Peyer's patch (tissue), 4 donors: ENCODE measurements around the gene TST. TPM values are rescaled to one million over a fixed set of nuclear protein-coding genes. Genes with fewer than 3 reads are reported as not detected.

Experiments used
- DNase-seq, 3 donors: peaks; one replicate each; pipeline ENCODE4 v3.0.0-alpha.2; 2017 to 2019
- H3K27ac ChIP-seq, 4 donors: fragments of 200-600 bp; sonication (generic); one replicate each; pipeline ENCODE4 v1.5.1; 2016 to 2019
- H3K27me3 ChIP-seq, 2 donors: fragments of 200-600 bp; sonication (generic); one replicate each; pipeline ENCODE4 v1.5.1; 2019
- H3K36me3 ChIP-seq, 3 donors: fragments of 200-600 bp; sonication (generic); one replicate each; pipeline ENCODE4 v1.5.1; 2016 to 2019
- H3K4me1 ChIP-seq, 4 donors: fragments of 200-600 bp; sonication (generic); one replicate each; pipeline ENCODE4 v1.5.1; 2016 to 2019
- H3K4me3 ChIP-seq, 4 donors: fragments of 200-600 bp; sonication (generic); 1 replicate in 3 of 4; 2 replicates in 1 of 4; pipeline ENCODE4 v1.5.1; 2016 to 2019; ENCODE audit warnings: mild to moderate bottlenecking in 1 of 4
- H3K9me3 ChIP-seq, 4 donors: fragments of 200-600 bp; sonication (generic); one replicate each; pipeline ENCODE4 v1.5.1; 2016 to 2019; ENCODE audit warnings: mild to moderate bottlenecking in 1 of 4
- POLR2A ChIP-seq, 2 donors: fragments of 450-650 bp; IDR thresholded peaks; one replicate each; pipeline ENCODE4 v1.5.1; 2017; ENCODE audit warnings: antibody characterized with exemption in 2 of 2, mild to moderate bottlenecking in 2 of 2, moderate library complexity in 2 of 2
- total RNA-seq, 4 donors: library from RNA; depleted of rRNA; stranded (reverse); fragments of >200 nt; gene quantifications; one replicate each; pipeline ENCODE4 v1.1.0, GENCODE V29; 2016
- TF ChIP-seq, protein P1 (sequence below), 6 experiments: fragments of 450-650 bp in 4 of 6; fragments of 200-600 bp in 2 of 6; sonication (generic) in 1 of 6; IDR thresholded peaks; one replicate each; pipeline ENCODE4 v1.5.1; 2017 to 2019; ENCODE audit warnings: antibody characterized with exemption in 6 of 6, mild to moderate bottlenecking in 3 of 6, moderate library complexity in 1 of 6

The TST gene
- total RNA-seq, result 100 to 1,000 TPM in 3 of 4 donors, 10 to 100 TPM in 1; 93.3 to 485 (median 249) TPM

DNA sequence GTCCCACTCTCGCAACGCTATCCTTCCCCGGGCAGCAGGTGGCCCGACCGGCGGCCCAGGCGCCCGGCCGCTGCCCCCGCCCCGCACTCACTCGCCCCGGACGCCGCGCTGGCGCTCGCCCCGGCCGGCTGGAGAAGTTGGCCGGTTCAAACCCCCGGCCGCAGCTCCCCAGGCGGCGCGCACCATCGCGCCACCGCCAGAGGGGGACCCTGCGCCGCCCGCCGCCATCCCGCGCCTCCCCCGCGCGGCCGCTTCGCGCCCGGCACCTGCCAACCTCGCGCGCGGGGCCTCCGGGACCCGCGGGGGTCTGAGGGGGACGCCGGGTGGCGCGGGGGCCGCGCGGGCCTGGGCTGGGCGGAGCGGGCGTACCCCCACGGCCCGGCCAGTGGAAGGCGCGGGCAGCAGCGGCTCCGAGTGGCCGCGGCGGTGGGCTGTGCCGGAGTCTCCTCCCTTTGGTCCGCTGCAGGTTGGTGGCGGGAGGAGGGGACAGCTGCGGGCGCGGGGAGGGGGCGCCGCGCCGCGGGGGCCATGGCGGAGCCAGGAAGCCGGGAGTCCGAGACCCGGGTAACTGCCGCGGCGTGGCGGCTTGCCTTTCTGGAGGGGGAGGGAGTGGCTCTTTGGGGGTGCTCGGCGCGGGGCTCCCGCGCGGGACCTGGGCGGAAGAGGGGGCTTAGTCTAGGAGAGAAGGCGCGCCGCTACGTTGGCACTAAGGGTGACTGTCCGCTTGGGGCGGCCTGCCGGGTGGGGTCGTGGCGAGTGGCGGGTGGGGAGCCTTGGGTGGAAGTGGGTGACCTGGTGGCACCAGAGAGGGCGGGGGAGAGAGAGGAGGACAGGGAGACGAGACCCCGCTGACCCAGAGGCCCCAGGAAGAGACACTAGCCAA lies at the start of gene TST, which contains the start of gene MPST:
TSS of gene TST (minus strand) at position 139 of the 883 bp plus-strand sequence. CDS start 715 bp downstream, outside the sequence.
TSS of gene MPST (plus strand) at position 434 of the 883 bp plus-strand sequence. CDS start at position 529, 95 bp downstream.
- peak; percentile 57 to 90 for TF ChIP-seq POLR2A (IDR thresholded peaks at IDR 0.05)
- TF ChIP-seq, protein P1, sequence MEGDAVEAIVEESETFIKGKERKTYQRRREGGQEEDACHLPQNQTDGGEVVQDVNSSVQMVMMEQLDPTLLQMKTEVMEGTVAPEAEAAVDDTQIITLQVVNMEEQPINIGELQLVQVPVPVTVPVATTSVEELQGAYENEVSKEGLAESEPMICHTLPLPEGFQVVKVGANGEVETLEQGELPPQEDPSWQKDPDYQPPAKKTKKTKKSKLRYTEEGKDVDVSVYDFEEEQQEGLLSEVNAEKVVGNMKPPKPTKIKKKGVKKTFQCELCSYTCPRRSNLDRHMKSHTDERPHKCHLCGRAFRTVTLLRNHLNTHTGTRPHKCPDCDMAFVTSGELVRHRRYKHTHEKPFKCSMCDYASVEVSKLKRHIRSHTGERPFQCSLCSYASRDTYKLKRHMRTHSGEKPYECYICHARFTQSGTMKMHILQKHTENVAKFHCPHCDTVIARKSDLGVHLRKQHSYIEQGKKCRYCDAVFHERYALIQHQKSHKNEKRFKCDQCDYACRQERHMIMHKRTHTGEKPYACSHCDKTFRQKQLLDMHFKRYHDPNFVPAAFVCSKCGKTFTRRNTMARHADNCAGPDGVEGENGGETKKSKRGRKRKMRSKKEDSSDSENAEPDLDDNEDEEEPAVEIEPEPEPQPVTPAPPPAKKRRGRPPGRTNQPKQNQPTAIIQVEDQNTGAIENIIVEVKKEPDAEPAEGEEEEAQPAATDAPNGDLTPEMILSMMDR (IDR thresholded peaks at IDR 0.05), result peak in 5 of 6 experiments; percentile 16 to 79 (median 66)
- H3K9me3 ChIP-seq, result no peaks in the 10 kb centered on the region
- H3K27ac ChIP-seq, result peak within 1 kb of the TSS; percentile 80 to 99 (median 94)
- DNase-seq, result peak; percentile 49 to 86 (median 84)
- H3K36me3 ChIP-seq, result peaks cover 0 to 4% (median 0%) of the 10 kb centered on the region in 3 donors
- peaks cover 3 to 68% (median 12%) of the 10 kb centered on the region in 4 donors for H3K4me1 ChIP-seq
- peak within 1 kb of the TSS; percentile 69 to 98 (median 90) for H3K4me3 ChIP-seq
- no peaks in the 10 kb centered on the region for H3K27me3 ChIP-seq

DNA sequence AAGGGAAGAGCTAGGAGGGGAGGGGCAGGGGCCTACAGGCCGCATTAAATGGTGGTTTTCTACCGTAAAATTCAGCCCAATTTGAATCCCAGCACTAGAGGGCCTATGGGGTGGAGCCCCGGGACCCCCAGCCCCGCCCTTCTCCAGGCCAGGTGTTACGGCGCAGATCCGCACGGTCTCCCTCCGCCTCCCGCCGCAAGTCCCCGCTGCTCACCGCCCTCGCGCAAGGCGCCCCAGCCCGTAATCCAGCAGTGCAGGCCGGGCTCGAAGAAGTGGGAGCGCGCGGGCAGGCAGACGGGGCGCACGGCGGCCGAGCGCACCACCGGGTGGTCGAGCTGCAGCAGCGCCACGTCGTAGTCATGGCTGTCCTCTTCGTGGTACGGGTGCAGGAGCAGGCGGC lies 49.6 kb upstream of the TST start:
- no peak for DNase-seq

GRCh38 chr22:37067428-37067827 lies 48.2 kb upstream of the TST start:
- no peaks in the 10 kb centered on the region for H3K36me3 ChIP-seq
- no peaks in the 10 kb centered on the region for H3K9me3 ChIP-seq
- H3K4me3 ChIP-seq, result no peak overlapping the region
- no peak overlapping the region for H3K27ac ChIP-seq
- no peak for DNase-seq
- peaks cover 0 to 14% (median 0%) of the 10 kb centered on the region in 4 donors for H3K4me1 ChIP-seq
- peaks cover 0 to 7% of the 10 kb centered on the region in 2 donors for H3K27me3 ChIP-seq
- TF ChIP-seq, protein P1 (IDR thresholded peaks at IDR 0.05), result no peak
- no peak for TF ChIP-seq POLR2A (IDR thresholded peaks at IDR 0.05)

More for the DNA sequence above, 49.6 kb upstream of the TST start:
- Histone ChIP-seq H3K4me1 (peaks cover 0 to 7% (median 0%) of the 10 kb centered on the region in 4 donors), H3K27ac (no peak overlapping the region), H3K9me3 (no peaks in the 10 kb centered on the region), H3K4me3 (peak overlapping the region in 1 of 4 donors; percentile 26), H3K36me3 (no peaks in the 10 kb centered on the region), H3K27me3 (peaks cover 0 to 7% of the 10 kb centered on the region in 2 donors)
- TF ChIP-seq, protein P1 (IDR thresholded peaks at IDR 0.05), result no peak
- no peak for TF ChIP-seq POLR2A (IDR thresholded peaks at IDR 0.05)

DNA sequence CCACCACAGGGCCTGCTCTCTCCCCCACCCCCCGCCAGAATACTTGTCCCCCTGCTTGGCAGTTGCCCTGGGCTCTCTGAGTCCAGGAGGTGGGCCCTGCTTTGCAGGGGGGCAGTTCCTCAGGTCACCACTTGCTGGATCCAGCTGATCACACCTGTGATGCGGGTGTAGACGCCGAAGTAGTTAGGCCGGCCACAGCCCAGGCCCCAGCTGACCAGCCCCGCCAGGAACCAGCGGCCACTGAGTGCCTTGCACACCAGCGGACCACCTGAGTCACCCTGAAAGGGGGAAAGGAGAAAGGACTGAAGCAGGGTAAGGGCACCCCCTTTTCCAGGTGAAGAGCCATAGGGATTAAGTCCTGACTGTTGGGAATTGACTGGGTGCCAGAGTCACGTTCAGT lies 46.7 kb upstream of the TST start:
- H3K27ac ChIP-seq, result no peak overlapping the region
- no peak overlapping the region for H3K4me3 ChIP-seq
- no peak for DNase-seq
- H3K27me3 ChIP-seq, result peaks cover 0 to 7% of the 10 kb centered on the region in 2 donors
- no peaks in the 10 kb centered on the region for H3K9me3 ChIP-seq
- TF ChIP-seq, protein P1 (IDR thresholded peaks at IDR 0.05), result no peak
- H3K36me3 ChIP-seq, result no peaks in the 10 kb centered on the region
- H3K4me1 ChIP-seq, result peaks cover 0 to 14% (median 0%) of the 10 kb centered on the region in 4 donors

- peaks cover 0 to 14% (median 0%) of the 10 kb centered on the region in 4 donors for H3K4me1 ChIP-seq
- DNase-seq, result no peak
Observed at GRCh38 chr22:37065180-37065579, 45.9 kb upstream of the TST start.

More at GRCh38 chr22:37065180-37065579, 45.9 kb upstream of the TST start:
- Histone ChIP-seq H3K36me3 (no peaks in the 10 kb centered on the region), H3K27me3 (peaks cover 0 to 7% of the 10 kb centered on the region in 2 donors), H3K27ac (no peak overlapping the region), H3K9me3 (no peaks in the 10 kb centered on the region), H3K4me3 (no peak overlapping the region)
- TF ChIP-seq, protein P1 (IDR thresholded peaks at IDR 0.05), result no peak
- TF ChIP-seq POLR2A (IDR thresholded peaks at IDR 0.05), result no peak
